HG03442 (cell line): ENCODE data around the gene TPM1.
"Not testable (repeated sequence)": the region's sequence is repeated elsewhere in the genome, so short reads cannot be mapped to it uniquely, and the experiment has no call there.

Experiments used
- ATAC-seq: cut with Tn5 transposase; IDR thresholded peaks from one replicate; pipeline ENCODE4 v1.9.1; 2021; ENCODE audit warnings: mild to moderate bottlenecking, moderate library complexity; ENCODE audit not compliant: unreplicated experiment

Gene TPM1

DNA sequence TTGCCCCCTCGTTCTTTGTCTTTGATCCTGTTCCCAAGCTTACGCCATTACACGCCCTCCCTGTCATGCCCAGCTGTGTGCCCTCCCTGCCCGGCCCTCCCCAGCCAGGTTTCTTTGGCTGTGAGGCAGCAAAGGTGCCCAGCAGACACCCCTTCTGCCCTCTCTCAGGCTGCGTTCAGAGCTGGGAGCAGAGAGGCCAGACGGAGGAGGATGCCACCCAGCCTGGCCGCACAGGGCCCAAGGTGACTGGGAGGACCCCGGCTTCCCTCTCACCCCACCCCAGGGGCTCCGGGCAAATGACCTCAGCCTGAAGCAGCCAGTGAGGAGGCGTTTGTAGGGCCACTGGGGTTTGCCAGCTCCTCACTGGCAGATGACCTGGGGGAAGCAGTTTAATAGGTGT is 48.3 kb downstream of the TPM1 start:
- no peak for ATAC-seq

DNA sequence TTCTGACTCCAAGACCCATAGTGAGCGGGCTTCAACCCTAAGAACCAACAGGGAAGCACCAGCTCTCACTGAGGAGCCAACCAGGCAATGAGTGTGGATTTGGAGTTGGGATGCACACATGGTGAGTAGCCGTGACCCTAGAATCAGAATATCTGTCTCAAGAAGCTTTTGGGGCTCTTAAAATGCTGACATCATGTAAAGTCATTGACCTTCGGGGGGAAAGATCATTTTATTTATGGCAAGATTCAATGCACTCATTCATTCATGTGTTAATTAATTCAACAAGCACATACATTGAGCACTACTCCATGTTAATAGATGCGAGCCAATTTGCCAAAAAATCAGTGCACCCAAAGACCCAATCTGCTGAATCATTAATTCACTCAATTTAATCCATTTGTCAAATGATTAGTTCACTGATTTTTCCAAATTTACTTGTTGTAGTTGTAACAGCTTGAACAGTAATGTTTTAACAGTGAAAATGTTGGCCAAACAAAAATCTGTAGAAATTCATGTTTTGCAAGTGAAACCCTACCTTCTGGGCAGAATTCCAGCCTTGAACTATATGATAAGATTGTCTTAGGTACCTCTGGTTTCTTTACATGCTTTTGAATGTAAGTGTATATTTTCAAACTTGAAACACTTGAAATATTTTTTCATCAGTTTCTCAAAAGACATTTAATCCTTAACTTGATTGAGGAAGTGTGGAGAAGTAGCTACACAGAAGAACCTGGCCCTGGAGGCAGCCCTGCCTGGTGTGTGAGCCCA is 49.3 kb downstream of the TPM1 start:
- no peak for ATAC-seq

DNA sequence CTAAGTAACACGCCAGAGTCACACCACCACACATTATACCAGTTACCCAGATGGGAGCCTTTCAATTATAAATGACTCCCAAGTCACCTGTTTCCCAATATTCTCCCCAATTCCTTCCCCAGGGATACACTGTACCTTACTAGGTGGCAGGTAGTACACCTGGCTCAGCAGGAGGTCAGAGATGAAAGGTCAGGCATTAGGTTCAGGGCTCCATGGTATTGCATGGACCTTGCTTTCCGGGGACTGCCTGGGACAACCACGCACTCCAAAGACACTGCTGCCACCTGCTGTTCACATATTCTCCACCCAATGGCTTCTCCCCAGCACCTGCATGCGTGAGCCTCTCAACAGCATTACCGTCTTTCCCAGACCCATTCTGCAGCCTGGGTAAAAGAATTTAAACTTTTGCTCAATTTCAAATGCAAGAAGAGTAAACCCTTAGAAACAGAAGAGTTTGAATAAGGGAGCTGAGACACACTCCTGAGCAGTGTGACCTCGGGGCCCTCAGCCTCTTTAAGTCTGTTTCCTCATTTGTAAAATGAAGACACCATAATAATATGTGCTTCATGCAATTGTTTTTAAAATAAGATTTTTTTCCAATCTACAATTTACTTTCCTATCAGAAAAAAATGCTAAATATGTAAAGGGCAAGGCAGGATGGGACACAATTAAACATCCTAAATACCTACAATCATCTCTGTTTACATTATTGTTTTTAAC is 51.1 kb downstream of the TPM1 start:
- ATAC-seq: no peak

DNA sequence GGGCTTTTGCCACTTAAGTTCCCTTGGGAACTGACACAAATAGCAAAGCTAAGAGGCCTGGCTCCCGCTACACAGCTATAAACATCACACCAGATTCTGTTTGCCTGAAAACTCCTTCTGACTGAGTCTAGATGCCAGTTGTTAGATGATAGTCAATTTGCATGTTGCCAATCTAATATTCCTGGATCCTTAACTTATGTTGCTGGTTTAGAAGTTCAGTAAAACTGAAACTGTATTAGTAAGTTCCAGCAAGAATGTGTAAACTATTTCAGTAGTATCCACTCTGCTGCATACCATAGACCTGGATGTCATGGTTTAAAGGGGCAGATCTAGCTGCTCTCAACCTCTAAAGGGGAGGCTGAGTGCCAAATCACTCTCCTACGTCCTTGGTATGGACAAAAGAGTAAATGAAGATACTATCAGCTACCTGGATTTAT is 52.0 kb downstream of the TPM1 start:
- ATAC-seq: no peak

DNA sequence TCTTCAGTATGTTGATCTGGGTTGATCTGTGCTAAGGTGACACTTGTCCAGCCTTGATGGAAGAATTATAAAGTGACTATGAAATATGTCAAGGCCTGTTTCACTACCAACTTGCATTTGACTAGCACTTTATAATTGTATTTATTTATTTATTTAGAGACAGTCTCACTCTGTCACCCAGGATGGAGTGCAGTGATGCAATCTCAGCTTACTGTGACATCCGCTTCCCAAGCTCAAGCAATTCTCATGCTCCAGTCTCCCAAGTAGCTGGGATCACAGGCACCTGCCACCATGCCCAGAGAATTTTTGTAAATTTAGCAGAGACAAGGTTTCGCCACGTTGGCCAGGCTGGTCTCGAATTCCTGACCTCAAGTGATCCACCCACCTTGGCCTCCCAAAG is 53.6 kb downstream of the TPM1 start:
- ATAC-seq: no peak

DNA sequence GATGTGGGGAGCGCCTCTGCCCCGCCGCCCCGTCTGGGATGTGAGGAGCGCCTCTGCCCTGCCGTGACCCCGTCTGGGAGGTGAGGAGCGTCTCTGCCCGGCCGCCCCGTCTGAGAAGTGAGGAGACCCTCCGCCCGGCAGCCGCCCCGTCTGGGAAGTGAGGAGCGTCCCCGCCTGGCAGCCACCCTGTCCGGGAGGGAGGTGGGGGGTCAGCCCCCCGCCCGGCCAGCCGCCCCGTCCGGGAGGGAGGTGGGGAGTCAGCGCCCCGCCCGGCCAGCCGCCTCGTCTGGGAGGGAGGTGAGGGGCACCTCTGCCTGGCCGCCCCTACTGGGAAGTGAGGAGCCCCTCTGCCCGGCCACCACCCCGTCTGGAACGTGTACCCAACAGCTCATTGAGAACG is 56.4 kb downstream of the TPM1 start:
- not testable (repeated sequence) for ATAC-seq

DNA sequence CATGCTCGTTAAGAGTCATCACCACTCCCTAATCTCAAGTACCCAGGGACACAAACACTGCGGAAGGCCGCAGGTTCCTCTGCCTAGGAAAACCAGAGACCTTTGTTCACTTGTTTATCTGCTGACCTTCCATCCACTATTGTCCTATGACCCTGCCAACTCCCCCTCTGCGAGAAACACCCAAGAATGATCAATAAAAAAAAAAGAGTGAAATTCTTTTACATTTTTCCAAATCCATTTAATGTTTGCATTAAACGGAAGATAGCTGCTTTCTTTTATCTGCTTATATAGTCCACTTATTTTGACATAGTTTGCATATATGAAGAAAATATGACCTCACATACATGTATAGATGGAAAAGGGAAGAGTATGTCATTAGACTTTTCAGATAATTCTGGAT is 57.0 kb downstream of the TPM1 start:
- ATAC-seq: not testable (repeated sequence)

DNA sequence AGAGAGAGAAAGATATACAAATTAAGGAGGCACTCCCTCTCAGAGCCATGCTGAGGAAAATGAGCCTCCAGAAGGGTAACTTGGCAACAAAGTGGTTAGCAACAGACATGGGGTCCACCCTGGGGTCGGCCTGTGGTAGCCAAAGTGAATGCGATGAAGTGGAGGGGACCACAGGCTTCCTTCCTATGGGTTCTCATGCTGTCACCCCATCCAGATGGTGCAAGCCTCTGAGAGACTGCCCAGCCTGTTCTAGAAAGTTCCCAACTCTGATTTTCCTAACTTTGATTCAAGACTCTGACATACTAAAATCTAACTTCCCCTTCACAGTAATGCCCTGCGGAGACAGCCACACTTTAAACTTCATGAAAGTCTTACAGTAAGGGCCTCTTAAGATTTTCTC is 60.9 kb downstream of the TPM1 start:
- no peak for ATAC-seq

DNA sequence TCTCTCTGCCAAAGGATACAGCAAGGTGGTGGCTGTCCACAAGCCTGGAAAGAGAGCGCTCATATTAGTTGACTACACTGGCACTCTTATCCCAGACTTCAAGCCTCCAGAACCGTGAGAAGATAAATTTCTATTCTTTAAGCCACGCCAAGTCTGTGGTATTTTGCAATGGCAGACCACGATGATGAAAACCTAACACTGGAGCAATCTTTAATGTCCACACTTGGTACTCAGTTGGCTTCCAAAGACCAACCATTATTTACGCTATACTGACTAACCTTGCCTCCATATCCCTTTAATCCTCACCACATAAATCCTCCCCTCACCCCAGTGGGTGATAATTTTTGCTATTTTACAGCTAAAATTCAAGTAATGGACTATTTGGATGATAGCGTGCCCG is 62.2 kb downstream of the TPM1 start:
- ATAC-seq: no peak

DNA sequence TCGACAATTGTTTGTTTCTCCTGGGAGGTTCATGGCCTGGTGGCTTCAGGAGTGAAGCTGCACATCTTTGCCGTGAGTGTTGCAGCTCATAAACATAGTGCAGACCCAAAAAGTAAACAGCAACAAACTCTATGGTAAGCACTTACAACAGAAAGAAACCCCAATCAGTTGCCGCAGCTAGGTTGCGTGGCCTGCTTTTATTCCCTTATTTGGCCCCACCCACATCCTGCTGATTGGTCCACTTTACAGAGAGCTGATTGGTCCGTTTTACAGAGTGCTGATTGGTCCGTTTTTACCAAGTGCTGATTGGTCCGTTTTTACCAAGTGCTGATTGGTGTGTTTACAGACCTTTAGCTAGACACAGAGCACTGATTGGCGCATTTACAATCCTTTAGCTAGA is 62.8 kb downstream of the TPM1 start:
- not testable (repeated sequence) for ATAC-seq

DNA sequence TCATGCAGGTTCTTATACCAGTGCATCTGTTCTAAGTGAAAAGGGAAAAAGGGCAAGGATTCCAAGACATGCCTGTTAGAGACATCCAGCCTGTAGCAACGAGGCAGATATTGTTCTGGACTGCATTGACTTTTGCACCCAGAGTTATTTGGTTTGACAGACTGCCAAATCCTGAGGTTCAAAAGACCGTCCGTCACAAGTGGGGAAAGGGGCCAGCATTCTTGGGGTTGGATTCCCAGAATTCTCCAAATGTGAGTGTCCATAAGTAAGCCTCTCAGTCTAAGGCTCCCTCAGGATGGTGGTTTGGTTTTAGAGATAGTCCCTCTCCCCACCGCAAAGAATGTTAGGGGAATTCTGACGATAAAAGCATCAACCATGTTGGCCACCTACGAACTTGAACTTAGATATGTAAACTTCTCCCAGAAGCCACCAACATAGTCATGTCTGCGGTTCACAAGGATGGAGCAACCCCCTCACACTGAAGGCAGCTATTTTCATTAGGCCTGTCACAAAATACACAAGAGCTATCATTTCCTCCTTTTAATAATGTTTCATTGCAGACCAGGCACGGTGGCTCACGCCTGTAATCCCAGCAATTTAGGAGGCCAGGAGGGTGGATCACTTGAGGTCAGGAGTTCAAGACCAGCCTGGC is 65.5 kb downstream of the TPM1 start:
- no peak for ATAC-seq

DNA sequence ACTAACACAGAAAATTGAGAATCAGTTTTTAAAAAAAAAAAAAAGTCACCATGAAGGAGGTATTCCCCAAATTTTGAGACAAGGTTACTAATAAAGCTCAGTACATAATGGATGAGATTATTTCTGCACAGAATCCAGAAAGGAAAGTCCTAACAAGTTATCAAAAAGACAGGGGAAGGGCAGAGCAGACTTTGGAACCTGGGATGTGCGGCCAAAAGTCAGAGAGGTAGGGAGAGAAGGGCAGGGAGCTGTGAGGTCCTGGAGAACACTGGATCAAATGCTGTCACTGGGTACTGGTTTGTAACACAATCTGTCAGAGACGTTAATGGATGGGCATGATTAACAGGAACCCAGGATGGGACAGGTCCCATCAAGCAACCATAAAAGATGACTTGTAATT is 67.0 kb downstream of the TPM1 start:
- no peak for ATAC-seq

DNA sequence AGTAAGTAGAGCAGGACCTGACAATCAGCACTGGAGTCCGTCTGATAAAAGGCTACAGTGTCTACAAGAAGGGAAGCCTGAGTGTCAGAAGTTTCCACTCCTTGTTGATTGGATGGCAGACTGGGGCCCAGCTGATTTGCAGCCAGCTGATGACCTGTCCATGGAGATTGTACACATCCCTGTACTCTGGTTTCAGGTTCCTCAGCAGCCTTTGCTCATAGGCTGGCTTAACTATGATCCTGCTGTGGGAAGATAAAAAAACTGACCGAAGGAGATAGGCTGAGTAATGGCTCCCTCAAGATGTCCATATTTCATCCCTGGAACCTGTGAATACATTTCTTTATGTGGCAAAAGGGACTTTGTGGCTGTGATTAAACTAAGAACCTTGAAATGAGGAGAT is 67.4 kb downstream of the TPM1 start:
- ATAC-seq: no peak

DNA sequence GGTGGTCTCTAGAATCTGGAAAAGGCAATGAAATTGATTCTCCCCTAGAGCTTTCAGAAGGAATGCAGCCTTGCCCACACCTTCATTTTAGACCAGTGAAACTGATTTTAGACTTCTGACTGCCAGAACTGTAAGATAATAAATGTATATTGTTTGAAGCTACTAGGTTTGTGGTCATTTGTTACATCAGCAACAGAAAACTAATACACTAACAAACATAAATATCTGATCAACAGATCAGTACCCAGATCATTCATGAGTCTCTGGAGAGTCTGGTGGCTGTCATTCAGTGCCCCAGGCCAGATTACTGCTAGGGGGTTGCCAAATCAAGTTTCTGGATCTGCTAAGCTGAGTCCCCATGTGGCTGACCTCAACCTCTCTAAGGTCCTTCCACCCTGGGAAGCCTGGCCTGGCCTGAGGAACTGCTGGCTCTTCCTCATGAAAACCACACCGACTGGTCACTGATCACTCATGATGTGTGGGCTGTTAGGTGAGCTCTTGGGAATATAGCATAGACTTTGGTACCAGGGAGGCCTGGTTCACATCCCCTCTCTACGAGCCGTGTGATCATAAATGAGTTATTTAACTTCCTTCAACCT is 68.0 kb downstream of the TPM1 start:
- ATAC-seq: no peak

DNA sequence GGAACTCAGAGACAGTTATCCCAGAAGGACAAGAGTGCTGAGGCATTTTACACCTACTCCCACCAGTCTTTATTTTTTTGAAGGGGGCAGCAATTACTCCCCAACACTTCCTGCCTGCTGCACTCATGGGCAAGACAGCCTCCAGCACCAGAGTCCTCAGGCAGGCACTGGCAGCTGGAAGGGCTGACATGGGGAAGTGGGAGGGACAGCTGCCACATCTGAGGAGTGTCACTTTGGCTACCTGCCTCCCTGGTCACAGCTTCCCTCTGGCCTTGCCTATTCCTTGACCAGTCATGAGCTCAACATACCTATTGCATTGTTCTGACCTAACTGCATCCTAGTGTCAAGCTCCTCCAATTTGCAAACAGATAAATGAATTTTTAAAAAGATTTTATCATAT is 68.9 kb downstream of the TPM1 start:
- no peak for ATAC-seq

DNA sequence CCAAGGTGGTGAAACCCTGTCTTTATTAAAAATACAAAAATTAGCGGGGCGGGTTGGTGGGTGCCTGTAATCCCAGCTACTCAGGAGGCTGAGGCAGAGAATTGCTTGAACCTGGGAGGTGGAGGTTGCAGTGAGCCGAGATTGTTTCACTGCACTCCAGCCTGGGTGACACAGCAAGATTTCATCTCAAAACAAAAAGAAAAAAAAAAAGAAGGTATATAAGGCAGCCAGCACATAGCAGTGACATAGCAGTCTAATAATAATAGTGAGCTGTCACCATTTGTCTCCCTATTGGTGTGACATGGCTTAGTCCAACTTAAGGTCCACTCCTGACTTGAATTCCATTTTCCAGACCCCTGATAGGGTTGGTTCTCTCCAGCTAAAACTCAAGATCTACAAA is 70.3 kb downstream of the TPM1 start:
- ATAC-seq: no peak

DNA sequence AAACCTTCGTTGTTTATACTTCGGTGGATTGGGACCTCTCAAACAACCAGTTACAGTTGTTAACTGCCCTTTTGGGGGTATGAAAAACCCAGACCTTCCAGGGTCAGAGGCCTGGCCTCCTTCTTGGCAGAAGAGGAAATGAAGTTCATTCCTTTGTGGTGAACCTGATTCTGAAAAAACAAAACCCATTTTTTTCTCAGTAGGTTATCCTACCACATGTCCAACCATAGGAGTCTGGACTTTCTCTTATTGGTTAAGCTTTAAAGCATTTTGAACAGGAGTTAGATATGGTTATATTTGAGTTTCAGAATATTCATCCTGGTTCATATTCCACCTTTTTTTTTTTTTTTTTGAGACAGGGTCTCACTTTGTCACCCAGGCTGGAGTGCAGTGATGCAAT is 71.9 kb downstream of the TPM1 start:
- ATAC-seq: no peak
